ENCODE data around the gene SPECC1. TPM values are rescaled to one million over a fixed set of nuclear protein-coding genes. Genes with fewer than 3 reads are reported as not detected.
"Not testable (repeated sequence)": the region's sequence is repeated elsewhere in the genome, so short reads cannot be mapped to it uniquely, and the experiment has no call there.

The SPECC1 gene
- polyA plus RNA-seq, 3 donors, result 36.0 to 58.4 (median 50.5) TPM

DNA sequence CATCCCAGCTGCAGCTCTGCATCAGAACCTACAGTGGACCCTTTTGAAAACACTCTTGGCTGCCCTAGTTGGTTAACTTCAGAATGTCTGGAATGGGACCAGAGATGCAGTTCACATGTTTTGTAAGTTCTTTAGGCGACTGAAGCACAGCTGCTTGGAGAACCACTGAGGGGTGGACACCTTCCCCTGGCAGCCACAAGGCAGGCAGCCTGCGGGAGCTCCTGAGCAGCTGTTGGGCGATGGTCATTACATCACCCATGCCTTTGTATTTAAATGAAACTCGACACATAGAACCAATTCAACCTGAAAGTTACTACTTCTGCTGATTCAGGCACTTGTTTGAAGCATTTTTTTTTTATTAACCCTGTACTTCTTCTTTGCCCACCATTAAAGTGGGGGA lies 306.7 kb downstream of the SPECC1 start:
- intact Hi-C loops (cut with micrococcal nuclease), result loop anchor here (5.0 to 10.0 kb wide), 2 partner anchors 89 to 321 kb away; no protein-coding TSS in a partner anchor
- Histone ChIP-seq H3K79me2 (ENCODE audit: insufficient read depth, low read length) (no peaks in the 10 kb centered on the region), H3K4me1 (ENCODE audit: control insufficient read depth in 1 of 2, insufficient read depth in 2 of 2, low read length in 2 of 2) (no peaks in the 10 kb centered on the region), H3K27me3 (ENCODE audit: control insufficient read depth in 2 of 2, insufficient read depth in 2 of 2, low read length in 2 of 2) (no peaks in the 10 kb centered on the region), H3K9ac (ENCODE audit: insufficient read depth, low read length, poor library complexity, severe bottlenecking) (no peak overlapping the region), H3K36me3 (replicated peaks in 1 of 2; ENCODE audit: control insufficient read depth in 1 of 2, insufficient read depth in 2 of 2, low read length in 2 of 2) (peaks cover 41 to 60% of the 10 kb centered on the region in 2 donors), H3K27ac (ENCODE audit: low read depth in 1 of 2, low read length in 2 of 2) (no peak overlapping the region), H2AFZ (ENCODE audit: insufficient read depth, low read depth, low read length, poor library complexity, severe bottlenecking) (no peak overlapping the region), H4K20me1 (ENCODE audit: insufficient read depth, low read length) (no peaks in the 10 kb centered on the region), H3K9me3 (replicated peaks in 1 of 2; ENCODE audit: control insufficient read depth in 1 of 2, insufficient read depth in 1 of 2, low read length in 2 of 2) (no peaks in the 10 kb centered on the region), H3K4me3 (replicated peaks in 1 of 3; ENCODE audit: low read depth in 2 of 3, low read length in 3 of 3) (no peak overlapping the region), H3K4me2 (replicated peaks; ENCODE audit: extremely low read depth, low read length, poor library complexity, severe bottlenecking) (no peak overlapping the region)
- 90% methylated on average over 2 of the region's 4 CpGs for WGBS (ENCODE audit: insufficient coverage)
- peaks cover 4 to 5% (median 5%) of the 10 kb centered on the region in 3 donors for H3K27me3 Mint-ChIP-seq (ENCODE audit: low read depth in 3 of 3)
- H3K4me3 Mint-ChIP-seq, result no peak overlapping the region
- peaks cover 6% of the 10 kb centered on the region for H3K4me1 Mint-ChIP-seq
- H3K9me3 Mint-ChIP-seq, result peaks cover 0 to 2% (median 0%) of the 10 kb centered on the region in 7 donors
- TF ChIP-seq, protein P1, sequence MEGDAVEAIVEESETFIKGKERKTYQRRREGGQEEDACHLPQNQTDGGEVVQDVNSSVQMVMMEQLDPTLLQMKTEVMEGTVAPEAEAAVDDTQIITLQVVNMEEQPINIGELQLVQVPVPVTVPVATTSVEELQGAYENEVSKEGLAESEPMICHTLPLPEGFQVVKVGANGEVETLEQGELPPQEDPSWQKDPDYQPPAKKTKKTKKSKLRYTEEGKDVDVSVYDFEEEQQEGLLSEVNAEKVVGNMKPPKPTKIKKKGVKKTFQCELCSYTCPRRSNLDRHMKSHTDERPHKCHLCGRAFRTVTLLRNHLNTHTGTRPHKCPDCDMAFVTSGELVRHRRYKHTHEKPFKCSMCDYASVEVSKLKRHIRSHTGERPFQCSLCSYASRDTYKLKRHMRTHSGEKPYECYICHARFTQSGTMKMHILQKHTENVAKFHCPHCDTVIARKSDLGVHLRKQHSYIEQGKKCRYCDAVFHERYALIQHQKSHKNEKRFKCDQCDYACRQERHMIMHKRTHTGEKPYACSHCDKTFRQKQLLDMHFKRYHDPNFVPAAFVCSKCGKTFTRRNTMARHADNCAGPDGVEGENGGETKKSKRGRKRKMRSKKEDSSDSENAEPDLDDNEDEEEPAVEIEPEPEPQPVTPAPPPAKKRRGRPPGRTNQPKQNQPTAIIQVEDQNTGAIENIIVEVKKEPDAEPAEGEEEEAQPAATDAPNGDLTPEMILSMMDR (IDR thresholded peaks at IDR 0.05), result no peak
- no peak overlapping the region for H3K27ac Mint-ChIP-seq
- peaks cover 54 to 66% of the 10 kb centered on the region in 2 donors for H3K36me3 Mint-ChIP-seq
- DNase-seq, result no peak

DNA sequence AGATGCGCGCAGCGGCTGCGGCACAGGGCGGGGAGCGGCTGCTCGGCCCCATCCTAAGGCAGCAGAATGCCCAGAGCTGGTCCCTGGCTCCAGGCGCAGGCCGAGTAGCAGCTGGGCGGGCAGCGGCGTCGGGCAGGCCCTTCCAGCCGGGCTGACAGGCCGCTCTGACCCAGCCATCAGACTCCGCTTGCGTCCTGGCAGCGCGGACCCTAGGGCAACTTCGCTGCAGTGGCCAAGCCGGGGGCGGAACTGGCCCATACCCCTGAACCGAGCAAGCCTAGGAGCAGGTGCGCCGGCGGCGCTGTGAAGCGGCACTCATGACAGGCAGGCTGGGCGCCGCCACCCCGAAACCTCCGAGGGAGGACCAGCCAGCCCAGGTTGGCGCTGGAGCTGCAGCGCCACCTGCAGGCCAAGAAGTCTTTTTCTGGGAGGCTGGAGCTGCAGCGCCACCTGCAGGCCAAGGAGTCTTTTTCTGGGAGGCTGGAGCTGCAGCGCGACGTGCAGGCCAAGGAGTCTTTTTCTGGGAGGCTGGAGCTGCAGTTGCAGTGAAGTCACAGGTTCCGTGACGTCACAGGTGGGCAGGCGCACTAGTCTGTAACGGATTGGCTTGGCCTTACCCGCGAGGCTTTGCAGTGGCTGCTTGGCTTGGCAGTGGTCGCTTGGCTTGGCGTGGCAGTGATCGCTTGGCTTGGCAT lies 311.5 kb downstream of the SPECC1 start:
- peak overlapping the region; percentile 69 to 84 for H3K4me3 Mint-ChIP-seq
- intact Hi-C loops (cut with micrococcal nuclease), result loop anchor here in 1 of 2 donors (2.0 kb wide), 1 partner anchor 94 kb away; no protein-coding TSS in a partner anchor
- H3K9ac ChIP-seq (ENCODE audit: insufficient read depth, low read length, poor library complexity, severe bottlenecking); H3K79me2 ChIP-seq (ENCODE audit: insufficient read depth, low read length); H3K4me2 ChIP-seq (replicated peaks; ENCODE audit: extremely low read depth, low read length, poor library complexity, severe bottlenecking); H3K9me3 ChIP-seq (replicated peaks in 1 of 2; ENCODE audit: control insufficient read depth in 1 of 2, insufficient read depth in 1 of 2, low read length in 2 of 2); H4K20me1 ChIP-seq (ENCODE audit: insufficient read depth, low read length); H3K4me1 Mint-ChIP-seq; H3K27ac ChIP-seq (ENCODE audit: low read depth in 1 of 2, low read length in 2 of 2); H3K4me1 ChIP-seq (ENCODE audit: control insufficient read depth in 1 of 2, insufficient read depth in 2 of 2, low read length in 2 of 2); H3K27me3 Mint-ChIP-seq (ENCODE audit: low read depth in 3 of 3); H3K9me3 Mint-ChIP-seq; H3K27me3 ChIP-seq (ENCODE audit: control insufficient read depth in 2 of 2, insufficient read depth in 2 of 2, low read length in 2 of 2): not testable (repeated sequence)
- 12% methylated on average over 37 of the region's 47 CpGs for WGBS (ENCODE audit: insufficient coverage)
- Histone ChIP-seq H2AFZ (ENCODE audit: insufficient read depth, low read depth, low read length, poor library complexity, severe bottlenecking) (peak overlapping the region; percentile 63), H3K36me3 (replicated peaks in 1 of 2; ENCODE audit: control insufficient read depth in 1 of 2, insufficient read depth in 2 of 2, low read length in 2 of 2) (peaks cover 0 to 13% of the 10 kb centered on the region in 2 donors), H3K4me3 (replicated peaks in 1 of 3; ENCODE audit: low read depth in 2 of 3, low read length in 3 of 3) (peak overlapping the region in 1 of 3 experiments; percentile 42)
- TF ChIP-seq, protein P1 (IDR thresholded peaks at IDR 0.05), result peak; percentile 98
- H3K27ac Mint-ChIP-seq, result peak overlapping the region in 1 of 7 donors; percentile 50
- DNase-seq, result peak; percentile 60 to 72 (median 65)
- peaks cover 14 to 18% of the 10 kb centered on the region in 2 donors for H3K36me3 Mint-ChIP-seq

DNA sequence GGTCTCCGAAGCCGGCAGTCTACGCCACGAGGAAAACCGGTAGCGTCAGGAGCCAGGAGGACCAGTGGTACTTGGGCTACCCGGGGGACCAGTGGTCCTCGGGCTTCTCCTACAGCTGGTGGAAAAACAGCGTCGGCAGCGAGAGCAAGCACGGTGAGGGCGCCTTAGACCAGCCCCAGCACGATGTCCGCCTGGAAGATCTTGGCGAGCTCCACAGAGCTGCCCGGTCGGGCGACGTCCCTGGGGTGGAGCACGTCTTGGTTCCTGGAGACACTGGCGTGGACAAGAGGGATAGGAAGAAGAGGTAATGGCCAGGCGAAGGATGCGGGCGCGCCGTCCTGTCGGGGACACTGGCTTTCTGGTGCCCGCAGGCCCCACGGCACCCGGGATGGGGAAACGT lies 312.2 kb downstream of the SPECC1 start:
- not testable (repeated sequence) for DNase-seq; H3K27me3 ChIP-seq (ENCODE audit: control insufficient read depth in 2 of 2, insufficient read depth in 2 of 2, low read length in 2 of 2); H3K9me3 ChIP-seq (replicated peaks in 1 of 2; ENCODE audit: control insufficient read depth in 1 of 2, insufficient read depth in 1 of 2, low read length in 2 of 2); H3K4me1 Mint-ChIP-seq; H3K9me3 Mint-ChIP-seq; H3K4me2 ChIP-seq (replicated peaks; ENCODE audit: extremely low read depth, low read length, poor library complexity, severe bottlenecking); H3K4me1 ChIP-seq (ENCODE audit: control insufficient read depth in 1 of 2, insufficient read depth in 2 of 2, low read length in 2 of 2); H3K9ac ChIP-seq (ENCODE audit: insufficient read depth, low read length, poor library complexity, severe bottlenecking); H3K4me3 Mint-ChIP-seq; H3K79me2 ChIP-seq (ENCODE audit: insufficient read depth, low read length); H4K20me1 ChIP-seq (ENCODE audit: insufficient read depth, low read length); H3K36me3 ChIP-seq (replicated peaks in 1 of 2; ENCODE audit: control insufficient read depth in 1 of 2, insufficient read depth in 2 of 2, low read length in 2 of 2); H3K27me3 Mint-ChIP-seq (ENCODE audit: low read depth in 3 of 3); H3K27ac ChIP-seq (ENCODE audit: low read depth in 1 of 2, low read length in 2 of 2); H2AFZ ChIP-seq (ENCODE audit: insufficient read depth, low read depth, low read length, poor library complexity, severe bottlenecking); H3K4me3 ChIP-seq (replicated peaks in 1 of 3; ENCODE audit: low read depth in 2 of 3, low read length in 3 of 3)
- H3K36me3 Mint-ChIP-seq, result peaks cover 10 to 11% of the 10 kb centered on the region in 2 donors
- WGBS (ENCODE audit: insufficient coverage), result 98% methylated on average over 7 of the region's 32 CpGs
- intact Hi-C loops (cut with micrococcal nuclease), result loop anchor here in 1 of 2 donors (2.0 kb wide), 1 partner anchor 95 kb away; no protein-coding TSS in a partner anchor
- peak overlapping the region in 1 of 7 donors; percentile 50 for H3K27ac Mint-ChIP-seq
